RKO (cell line): ENCODE data around the gene OR1L8.
"Not testable (repeated sequence)": the region's sequence is repeated elsewhere in the genome, so short reads cannot be mapped to it uniquely, and the experiment has no call there.

ENCODE experiments used
- DNase-seq: peaks from one replicate; pipeline ENCODE4 v3.0.0-alpha.2; 2016; ENCODE audit warnings: low spot score

OR1L8 gene

GRCh38 chr9:122583284-122583683 is at the start of gene OR1L8:
TSS of gene OR1L8 (minus strand) at chr9:122583384. CDS start at chr9:122568477, 14,907 bp downstream.
- not testable (repeated sequence) for DNase-seq

- no peak for DNase-seq
Measured at GRCh38 chr9:122619996-122620395, 36.8 kb upstream of the OR1L8 start.

- no peak for DNase-seq
Measured at GRCh38 chr9:122614362-122614761, 31.2 kb upstream of the OR1L8 start, which contains the start of gene OR1Q1. TSS of gene OR1Q1 (plus strand) at chr9:122614738. CDS start at chr9:122614738, 0 bp downstream.

GRCh38 chr9:122609804-122610203 is 26.6 kb upstream of the OR1L8 start:
- no peak for DNase-seq

- DNase-seq, result no peak
Measured at GRCh38 chr9:122606587-122606986, 23.4 kb upstream of the OR1L8 start.

GRCh38 chr9:122605691-122606090 is 22.5 kb upstream of the OR1L8 start:
- DNase-seq, result no peak

GRCh38 chr9:122580360-122580759 is 2.8 kb downstream of the OR1L8 start:
- DNase-seq, result peak; percentile 30

GRCh38 chr9:122579874-122580273 is 3.3 kb downstream of the OR1L8 start:
- no peak for DNase-seq

- no peak for DNase-seq
Measured at GRCh38 chr9:122572456-122572855, 10.7 kb downstream of the OR1L8 start.

GRCh38 chr9:122567901-122568300 is 15.3 kb downstream of the OR1L8 start:
- DNase-seq, result no peak

- no peak for DNase-seq
Measured at GRCh38 chr9:122562134-122562760, 20.9 kb downstream of the OR1L8 start.

- DNase-seq, result no peak
Measured at GRCh38 chr9:122561446-122561845, 21.7 kb downstream of the OR1L8 start.

GRCh38 chr9:122552812-122553211 is 30.4 kb downstream of the OR1L8 start, which contains the start of gene OR1N2:
TSS of gene OR1N2 (plus strand) at chr9:122553112. CDS start at chr9:122553212, 100 bp downstream.
- no peak for DNase-seq

- no peak for DNase-seq
Measured at GRCh38 chr9:122551371-122551770, 31.8 kb downstream of the OR1L8 start.

- no peak for DNase-seq
Measured at GRCh38 chr9:122546196-122546595, 37.0 kb downstream of the OR1L8 start.

GRCh38 chr9:122538757-122539156 is 44.4 kb downstream of the OR1L8 start:
- DNase-seq, result no peak

- DNase-seq, result not testable (repeated sequence)
Measured at GRCh38 chr9:122537066-122537465, 46.1 kb downstream of the OR1L8 start.

- DNase-seq, result no peak
Measured at GRCh38 chr9:122536134-122536533, 47.0 kb downstream of the OR1L8 start.

- not testable (repeated sequence) for DNase-seq
Measured at GRCh38 chr9:122531157-122531556, 52.0 kb downstream of the OR1L8 start.

- no peak for DNase-seq
Measured at GRCh38 chr9:122527193-122527592, 56.0 kb downstream of the OR1L8 start, which contains the start of gene OR1N1. TSS of gene OR1N1 (minus strand) at chr9:122527293. CDS start at chr9:122527293, 0 bp downstream.

GRCh38 chr9:122526602-122527001 is 56.6 kb downstream of the OR1L8 start:
- DNase-seq, result no peak

- DNase-seq, result no peak
Measured at GRCh38 chr9:122519376-122519775, 63.8 kb downstream of the OR1L8 start.

- no peak for DNase-seq
Measured at GRCh38 chr9:122518841-122519240, 64.3 kb downstream of the OR1L8 start, which contains the start of gene OR1J4. TSS of gene OR1J4 (plus strand) at chr9:122519141. CDS start at chr9:122519141, 0 bp downstream.

- no peak for DNase-seq
Measured at GRCh38 chr9:122518226-122518625, 65.0 kb downstream of the OR1L8 start.
